ENCODE results near the gene MATN3. TPM values are rescaled to one million over a fixed set of nuclear protein-coding genes. Genes with fewer than 3 reads are reported as not detected.

MATN3 gene
- total and polyA plus RNA-seq, 2 of the 13 experiments (the other 11 are each of a cell fraction or from before 2014, with no cell fraction given), result 36.1 to 208 TPM

GRCh38 chr2:19955544-19956422 lies 56.7 kb downstream of the MATN3 start (continued):
- TF ChIP-seq ZNF615 (CRISPR knock-in tag; IDR thresholded peaks at IDR 0.05; ENCODE audit: borderline replicate concordance) (no peak), ARNT (IDR thresholded peaks at IDR 0.05) (no peak), ZNF367 (CRISPR knock-in tag; IDR thresholded peaks at IDR 0.05; ENCODE audit: borderline replicate concordance) (no peak), SMARCE1 (IDR thresholded peaks at IDR 0.05; ENCODE audit: borderline replicate concordance) (no peak), KAT7 (CRISPR knock-in tag; IDR thresholded peaks at IDR 0.05; ENCODE audit: borderline replicate concordance) (no peak), JUNB (CRISPR knock-in tag; IDR thresholded peaks at IDR 0.05; ENCODE audit: borderline replicate concordance) (no peak), PCBP2 (optimal IDR thresholded peaks at IDR 0.05; ENCODE audit: low read depth, low read length, poor library complexity, severe bottlenecking) (no peak), THRA (CRISPR knock-in tag; IDR thresholded peaks at IDR 0.05; ENCODE audit: borderline replicate concordance) (0 out of 2 replicates have a peak, but pooled peaks have one; percentile 42), ZNF761 (CRISPR knock-in tag; conservative IDR thresholded peaks at IDR 0.05) (no peak), NFKB2 (CRISPR knock-in tag; IDR thresholded peaks at IDR 0.05; ENCODE audit: borderline replicate concordance) (no peak), NR1H2 (CRISPR knock-in tag; IDR thresholded peaks at IDR 0.05; ENCODE audit: borderline replicate concordance, low read depth) (no peak), GLMP (CRISPR knock-in tag; IDR thresholded peaks at IDR 0.05; ENCODE audit: borderline replicate concordance) (no peak), TEAD3 (CRISPR knock-in tag; optimal IDR thresholded peaks at IDR 0.05; ENCODE audit: borderline replicate concordance) (peak; percentile 35), ZFX (CRISPR knock-in tag; IDR thresholded peaks at IDR 0.05; ENCODE audit: low read depth) (no peak), FOXA1 (IDR thresholded peaks at IDR 0.05) (no peak), FOXA1 (CRISPR knock-in tag; IDR thresholded peaks at IDR 0.05) (no peak), EZH2 (conservative IDR thresholded peaks at IDR 0.05; ENCODE audit: low read depth, low read length) (no peak), ZNF781 (CRISPR knock-in tag; IDR thresholded peaks at IDR 0.05; ENCODE audit: borderline replicate concordance, not compliant biosample characterization) (no peak), MYC (CRISPR knock-in tag; IDR thresholded peaks at IDR 0.05; ENCODE audit: borderline replicate concordance) (no peak), KDM4B (CRISPR knock-in tag; IDR thresholded peaks at IDR 0.05) (no peak), RAD21 (CRISPR knock-in tag; IDR thresholded peaks at IDR 0.05) (peak; percentile 92), ZNF484 (CRISPR knock-in tag; IDR thresholded peaks at IDR 0.05; ENCODE audit: borderline replicate concordance, low read depth) (no peak)
- TF ChIP-seq, protein P1, sequence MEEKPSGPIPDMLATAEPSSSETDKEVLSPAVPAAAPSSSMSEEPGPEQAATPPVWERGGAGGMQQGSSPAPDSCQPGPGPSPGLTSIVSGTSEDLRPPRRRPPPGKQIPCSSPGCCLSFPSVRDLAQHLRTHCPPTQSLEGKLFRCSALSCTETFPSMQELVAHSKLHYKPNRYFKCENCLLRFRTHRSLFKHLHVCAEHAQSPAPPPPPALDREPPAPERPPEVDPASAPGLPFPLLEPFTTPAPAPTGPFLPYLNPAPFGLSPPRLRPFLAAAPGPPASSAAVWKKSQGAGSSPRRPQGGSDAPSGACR (CRISPR knock-in tag; IDR thresholded peaks at IDR 0.05), result no peak
- TF ChIP-seq, protein P2, sequence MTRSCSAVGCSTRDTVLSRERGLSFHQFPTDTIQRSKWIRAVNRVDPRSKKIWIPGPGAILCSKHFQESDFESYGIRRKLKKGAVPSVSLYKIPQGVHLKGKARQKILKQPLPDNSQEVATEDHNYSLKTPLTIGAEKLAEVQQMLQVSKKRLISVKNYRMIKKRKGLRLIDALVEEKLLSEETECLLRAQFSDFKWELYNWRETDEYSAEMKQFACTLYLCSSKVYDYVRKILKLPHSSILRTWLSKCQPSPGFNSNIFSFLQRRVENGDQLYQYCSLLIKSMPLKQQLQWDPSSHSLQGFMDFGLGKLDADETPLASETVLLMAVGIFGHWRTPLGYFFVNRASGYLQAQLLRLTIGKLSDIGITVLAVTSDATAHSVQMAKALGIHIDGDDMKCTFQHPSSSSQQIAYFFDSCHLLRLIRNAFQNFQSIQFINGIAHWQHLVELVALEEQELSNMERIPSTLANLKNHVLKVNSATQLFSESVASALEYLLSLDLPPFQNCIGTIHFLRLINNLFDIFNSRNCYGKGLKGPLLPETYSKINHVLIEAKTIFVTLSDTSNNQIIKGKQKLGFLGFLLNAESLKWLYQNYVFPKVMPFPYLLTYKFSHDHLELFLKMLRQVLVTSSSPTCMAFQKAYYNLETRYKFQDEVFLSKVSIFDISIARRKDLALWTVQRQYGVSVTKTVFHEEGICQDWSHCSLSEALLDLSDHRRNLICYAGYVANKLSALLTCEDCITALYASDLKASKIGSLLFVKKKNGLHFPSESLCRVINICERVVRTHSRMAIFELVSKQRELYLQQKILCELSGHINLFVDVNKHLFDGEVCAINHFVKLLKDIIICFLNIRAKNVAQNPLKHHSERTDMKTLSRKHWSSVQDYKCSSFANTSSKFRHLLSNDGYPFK (CRISPR knock-in tag; IDR thresholded peaks at IDR 0.05; ENCODE audit: borderline replicate concordance), result no peak

All from HepG2 (cell line).